ENCODE data around the gene ZNF280B. TPM values are rescaled to one million over a fixed set of nuclear protein-coding genes. Genes with fewer than 3 reads are reported as not detected.
A peak's percentile ranks its signal among the peaks of the same experiment; 100 is the strongest.

ZNF280B gene
- total RNA-seq, 1 donor, result 1.7 TPM

- DNase-seq (ENCODE audit: low read depth), result peak; percentile 30
- TF ChIP-seq CTCF (IDR thresholded peaks at IDR 0.05; ENCODE audit: insufficient read depth, low read depth, low read length), result no peak
- H3K4me3 ChIP-seq (ENCODE audit: low read depth, low read length), result no peak overlapping the region
These were observed 45.4 kb upstream of the ZNF280B start for GRCh38 chr22:22553735-22554586.

GRCh38 chr22:22553141-22553540 lies 44.6 kb upstream of the ZNF280B start:
- no peak overlapping the region for H3K4me3 ChIP-seq (ENCODE audit: low read depth, low read length)
- DNase-seq (ENCODE audit: low read depth), result no peak
- no peak for TF ChIP-seq CTCF (IDR thresholded peaks at IDR 0.05; ENCODE audit: insufficient read depth, low read depth, low read length)

- TF ChIP-seq CTCF (IDR thresholded peaks at IDR 0.05; ENCODE audit: insufficient read depth, low read depth, low read length), result peak; percentile 34
- no peak overlapping the region for H3K4me3 ChIP-seq (ENCODE audit: low read depth, low read length)
- peak; percentile 22 for DNase-seq (ENCODE audit: low read depth)
These were observed 44.1 kb upstream of the ZNF280B start for GRCh38 chr22:22552630-22553029.

- H3K4me3 ChIP-seq (ENCODE audit: low read depth, low read length), result no peak overlapping the region
- no peak for TF ChIP-seq CTCF (IDR thresholded peaks at IDR 0.05; ENCODE audit: insufficient read depth, low read depth, low read length)
- no peak for DNase-seq (ENCODE audit: low read depth)
These were observed 42.4 kb upstream of the ZNF280B start for GRCh38 chr22:22550789-22551434.

GRCh38 chr22:22548910-22549309 lies 40.4 kb upstream of the ZNF280B start:
- TF ChIP-seq CTCF (IDR thresholded peaks at IDR 0.05; ENCODE audit: insufficient read depth, low read depth, low read length), result no peak
- DNase-seq (ENCODE audit: low read depth), result no peak
- no peak overlapping the region for H3K4me3 ChIP-seq (ENCODE audit: low read depth, low read length)

- no peak for TF ChIP-seq CTCF (IDR thresholded peaks at IDR 0.05; ENCODE audit: insufficient read depth, low read depth, low read length)
- DNase-seq (ENCODE audit: low read depth), result no peak
- no peak overlapping the region for H3K4me3 ChIP-seq (ENCODE audit: low read depth, low read length)
These were observed 39.8 kb upstream of the ZNF280B start for GRCh38 chr22:22548317-22548716.

Measured in fibroblast of villous mesenchyme (primary cell).